GM12878 (cell line): ENCODE measurements around the gene SLC6A16. TPM values are rescaled to one million over a fixed set of nuclear protein-coding genes. Genes with fewer than 3 reads are reported as not detected.
A peak's percentile ranks its signal among the peaks of the same experiment; 100 is the strongest.

Experiments used
- ATAC-seq: fragments of 200-7000 bp; cut with Tn5 transposase; 3 replicates; pipeline ENCODE4 v1.9.1; 2020; ENCODE audit warnings: mild to moderate bottlenecking, moderate library complexity
- BruUV-seq: library from RNA; stranded (reverse); fragments of 400-500 nt; replicated peaks from 2 replicates; lab custom pipeline; 2021; lab: Mats Ljungman, UMichigan
- CTCF ChIA-PET: fragments of 300-600 bp; sonication (Branson Sonifier 250); formaldehyde crosslinking; extraction: SDS; loops from one replicate; lab custom pipeline; 2021; ENCODE audit warnings: inconsistent platforms; lab: Yijun Ruan, JAX
- POLR2A ChIA-PET: fragments of 350-600 bp; formaldehyde crosslinking; extraction: SDS; loops from one replicate; lab custom pipeline; 2021; ENCODE audit warnings: inconsistent platforms; lab: Charles Lee
- RAD21 ChIA-PET: fragments of 300-600 bp; sonication (Branson Sonifier 250); formaldehyde crosslinking; loops from one replicate; lab custom pipeline; 2023; ENCODE audit warnings: antibody characterized with exemption; ENCODE audit not compliant: unreplicated experiment; lab: Charles Lee
- SMC1A ChIA-PET: fragments of 300-600 bp; sonication (Branson Sonifier 250); formaldehyde crosslinking; loops from one replicate; lab custom pipeline; 2023; ENCODE audit not compliant: unreplicated experiment, uncharacterized antibody; lab: Charles Lee
- DNase-seq: peaks from one replicate; pipeline ENCODE4 v3.0.0-alpha.2; 2011; ENCODE audit warnings: low read depth, low spot score
- FAIRE-seq: peaks from 3 replicates; lab custom pipeline; 2011; peaks lifted over from hg19 to GRCh38; lab: Jason Lieb, UNC
- H2AFZ ChIP-seq: 2 replicates; pipeline ENCODE4 v1.6.0; 2011; ENCODE audit warnings: low read depth, low read length, control low read depth; ENCODE audit not compliant: control insufficient read depth
- H3K27ac ChIP-seq: 2 replicates; pipeline ENCODE4 v1.5.1; 2011; ENCODE audit warnings: control low read depth; ENCODE audit not compliant: control insufficient read depth, insufficient read depth
- H3K27me3 ChIP-seq, 2 experiments: replicated peaks in 1 of 2; 2 replicates each; pipeline versions ENCODE4 v1.6.0 to v1.6.1; 2011; ENCODE audit warnings: low read length in 1 of 2; ENCODE audit not compliant: control insufficient read depth in 2 of 2, insufficient read depth in 2 of 2
- H3K36me3 ChIP-seq, 2 experiments: 2 replicates each; pipeline ENCODE4 v1.5.1; 2011; ENCODE audit warnings: low read length in 1 of 2; ENCODE audit not compliant: control insufficient read depth in 2 of 2, insufficient read depth in 2 of 2
- H3K4me1 ChIP-seq: 2 replicates; pipeline ENCODE4 v1.6.1; 2011; ENCODE audit warnings: mild to moderate bottlenecking, low read length, moderate library complexity, mixed read lengths; ENCODE audit not compliant: control insufficient read depth, insufficient read depth
- H3K4me2 ChIP-seq: 2 replicates; pipeline ENCODE4 v1.6.0; 2011; ENCODE audit warnings: control low read depth; ENCODE audit not compliant: control insufficient read depth, insufficient read depth
- H3K4me3 ChIP-seq: fragments of 200-600 bp; sonication (generic); 2 replicates; pipeline ENCODE4 v1.5.1; 2016
- H3K79me2 ChIP-seq: 2 replicates; pipeline ENCODE4 v1.6.0; 2011; ENCODE audit warnings: low read length; ENCODE audit not compliant: control insufficient read depth, insufficient read depth
- H3K9ac ChIP-seq: 2 replicates; pipeline ENCODE4 v1.8.0; 2011; ENCODE audit warnings: low read length, control low read depth, mixed read lengths; ENCODE audit not compliant: control insufficient read depth, insufficient read depth
- H3K9me3 ChIP-seq: replicated peaks from 3 replicates; pipeline ENCODE4 v1.5.1; 2011; ENCODE audit warnings: mild to moderate bottlenecking, low read length; ENCODE audit not compliant: control insufficient read depth, insufficient read depth
- H4K20me1 ChIP-seq: 2 replicates; pipeline ENCODE4 v1.6.0; 2011; ENCODE audit not compliant: control insufficient read depth, insufficient read depth
- ASH2L ChIP-seq: fragments of 300-600, 200-600 bp; sonication (generic); IDR thresholded peaks from 2 replicates; pipeline ENCODE4 v1.6.1; 2017; ENCODE audit warnings: low read depth, mild to moderate bottlenecking, borderline replicate concordance
- BCL3 ChIP-seq: IDR thresholded peaks from 2 replicates; pipeline ENCODE4 v1.6.1; 2011; ENCODE audit warnings: borderline replicate concordance, low read depth, mild to moderate bottlenecking, moderate library complexity, low read length; ENCODE audit not compliant: insufficient read depth, poor library complexity, severe bottlenecking
- WGBS: methylation state at CpG from one replicate; pipeline ENCODE4 v1.1.6; 2016; ENCODE audit warnings: low lambda C conversion rate; ENCODE audit not compliant: insufficient replicate concordance, insufficient coverage; ENCODE audit errors: missing lambda C conversion rate; 5-methylcytosine and 5-hydroxymethylcytosine counted together
- in situ Hi-C: fragments of 300-500 bp; cut with MboI; formaldehyde crosslinking; loops from 9 replicates; pipeline ENCODE4 v1.14.3; 2018; ENCODE audit warnings: mixed read lengths
- intact Hi-C: fragments of 100-400 bp; cut with micrococcal nuclease; formaldehyde crosslinking; loops from one replicate; pipeline ENCODE4 v1.14.2; 2022; ENCODE audit not compliant: unreplicated experiment
- polyA plus RNA-seq, 11 experiments: library from polyadenylated mRNA; depleted of rRNA in 4 of 11; unstranded in 6 of 11; stranded (reverse) in 5 of 11; fragments of >200 nt; fragmentation: Nextera tagmentation in 4 of 11; fragmentation: Illumina TruSeq in 1 of 11; extraction: Ambion mirVana in 4 of 11; extraction: Trizol in 1 of 11; gene quantifications; 1 replicate in 1 of 11; 2 replicates in 10 of 11; pipeline versions ENCODE4 v1.2.1 to v1.2.3, GENCODE V29; 2011 to 2016; ENCODE audit warnings: inconsistent platforms in 2 of 11, missing spikeins in 2 of 11, low read depth in 1 of 11
- total RNA-seq, 4 experiments: library from RNA; depleted of rRNA in 3 of 4; stranded (reverse); fragments of >200 nt in 3 of 4; fragmentation: Illumina TruSeq in 1 of 4; extraction: Trizol in 1 of 4; gene quantifications; 2 replicates each; pipeline versions ENCODE4 v1.2.1 to v1.2.3, GENCODE V29; 2013 to 2021

Gene SLC6A16
- total and polyA plus RNA-seq, 10 of the 15 experiments (the other 5 are each of a cell fraction or from before 2014, with no cell fraction given), result 0.23 to 3.2 (median 0.54) TPM

- CTCF ChIA-PET, result interaction anchor here (0.6 to 3.0 kb wide), 3 partner anchors 14 to 25 kb away, joined by 3 to 17 read pairs (median 4); no protein-coding TSS in a partner anchor
- no peak for FAIRE-seq
- no TSS peak for BruUV-seq
- DNase-seq, result no peak
- H4K20me1 ChIP-seq, result no peaks in the 10 kb centered on the region
- no peak overlapping the region for H3K9ac ChIP-seq
- H3K79me2 ChIP-seq, result peaks cover 13% of the 10 kb centered on the region
- POLR2A ChIA-PET, result interaction anchor here (0.9 to 1.1 kb wide), 2 partner anchors 10 to 36 kb away, joined by 3 to 5 read pairs; no protein-coding TSS in a partner anchor
- no peaks in the 10 kb centered on the region for H3K9me3 ChIP-seq
- peaks cover 0 to 3% of the 10 kb centered on the region in 2 experiments; a peak in 1 of 4 replicates for H3K36me3 ChIP-seq
- no peak for ATAC-seq
- 81% methylated on average over 10 of the region's 11 CpGs for WGBS
- H2AFZ ChIP-seq, result no peak overlapping the region
- H3K4me1 ChIP-seq, result peaks cover 22% of the 10 kb centered on the region
- no peak overlapping the region for H3K4me3 ChIP-seq
- in situ Hi-C loops (no loop called here), intact Hi-C loops (no loop called here)
- RAD21 ChIA-PET, result interaction anchor here (1.6 kb wide), 1 partner anchor 8 kb away, joined by 4 read pairs; no protein-coding TSS in a partner anchor
- SMC1A ChIA-PET, result interaction anchor here (0.6 to 3.2 kb wide), 2 partner anchors 10 to 102 kb away, joined by 3 to 11 read pairs; no protein-coding TSS in a partner anchor
- no peaks in the 10 kb centered on the region for H3K27me3 ChIP-seq
- no peak overlapping the region for H3K27ac ChIP-seq
- H3K4me2 ChIP-seq, result no peak overlapping the region
- TF ChIP-seq ASH2L (no peak), BCL3 (peak; percentile 44)
Measured at GRCh38 chr19:49342291-49342721, 17.3 kb upstream of the SLC6A16 start.
